H1 (cell line): ENCODE measurements around the gene TMEM108. TPM values are rescaled to one million over a fixed set of nuclear protein-coding genes. Genes with fewer than 3 reads are reported as not detected.

Source experiments
- MAFK ChIP-seq: IDR thresholded peaks from 2 replicates; pipeline ENCODE4 v1.6.1; 2012; ENCODE audit warnings: low read depth, mild to moderate bottlenecking, improper control_type of control experiment, low read length
- polyA plus RNA-seq, 7 experiments: library from polyadenylated mRNA; depleted of rRNA in 3 of 7; stranded (reverse) in 5 of 7; unstranded in 2 of 7; fragments of >200 nt in 5 of 7; fragments of 200-250 nt in 2 of 7; gene quantifications; 1 replicate in 5 of 7; 2 replicates in 1 of 7; 4 replicates in 1 of 7; pipeline versions ENCODE4 v1.2.1 to v1.2.3, GENCODE V29; 2011 to 2013; ENCODE audit warnings: missing spikeins in 2 of 7, mixed read lengths in 2 of 7
- total RNA-seq: library from RNA; stranded (reverse); fragmentation: NEBNext Ultra II Directional; extraction: Animal tissue kit (Norgen Biotek cat#: 25700); gene quantifications from 2 replicates; pipeline ENCODE4 v1.2.1, GENCODE V29; 2021

Gene TMEM108
- total and polyA plus RNA-seq, 2 of the 8 experiments (the other 6 are each of a cell fraction or from before 2014, with no cell fraction given), result 14.3 to 16.2 TPM

- no peak for TF ChIP-seq MAFK
These were observed 121.6 kb downstream of the TMEM108 start (continued) for GRCh38 chr3:133159498-133160475.
